Breast epithelium (tissue), 3 donors: ENCODE results near the gene SLC16A6.

ENCODE experiments used
- POLR2A ChIP-seq: fragments of 450-650 bp; IDR thresholded peaks from one replicate; pipeline ENCODE4 v1.6.1; 2016; ENCODE audit warnings: antibody characterized with exemption, mild to moderate bottlenecking, moderate library complexity
- POLR2AphosphoS5 ChIP-seq, 3 donors: sonication (generic); formaldehyde crosslinking; IDR thresholded peaks; one replicate each; pipeline ENCODE4 v1.6.1; 2017; ENCODE audit warnings: antibody characterized with exemption in 3 of 3
- TF ChIP-seq, protein P1 (sequence below), 3 donors: fragments of 450-650 bp; IDR thresholded peaks; one replicate each; pipeline ENCODE4 v1.5.1; 2016 to 2017; ENCODE audit warnings: antibody characterized with exemption in 3 of 3, mild to moderate bottlenecking in 3 of 3, moderate library complexity in 3 of 3

DNA sequence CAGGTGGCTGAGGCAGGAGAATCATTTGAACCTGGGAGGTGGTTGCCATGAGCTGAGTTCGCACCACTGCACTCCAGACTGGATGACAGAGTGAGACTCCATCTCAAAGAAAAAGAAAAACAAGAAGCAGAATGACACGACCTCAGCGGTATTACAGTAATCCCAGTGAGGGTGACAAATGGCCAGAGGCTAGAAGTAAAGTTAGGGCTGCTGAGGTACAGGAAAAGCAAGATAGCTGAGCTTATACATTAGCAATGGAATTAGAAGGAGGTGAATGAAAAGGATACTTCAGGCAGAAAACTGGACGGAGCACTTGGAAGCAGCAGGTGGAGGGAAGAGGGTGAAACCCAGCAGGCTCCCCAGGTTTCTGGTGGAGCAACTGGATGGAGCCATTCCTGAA, 69.1 kb downstream of the SLC16A6 start:
- TF ChIP-seq, protein P1, sequence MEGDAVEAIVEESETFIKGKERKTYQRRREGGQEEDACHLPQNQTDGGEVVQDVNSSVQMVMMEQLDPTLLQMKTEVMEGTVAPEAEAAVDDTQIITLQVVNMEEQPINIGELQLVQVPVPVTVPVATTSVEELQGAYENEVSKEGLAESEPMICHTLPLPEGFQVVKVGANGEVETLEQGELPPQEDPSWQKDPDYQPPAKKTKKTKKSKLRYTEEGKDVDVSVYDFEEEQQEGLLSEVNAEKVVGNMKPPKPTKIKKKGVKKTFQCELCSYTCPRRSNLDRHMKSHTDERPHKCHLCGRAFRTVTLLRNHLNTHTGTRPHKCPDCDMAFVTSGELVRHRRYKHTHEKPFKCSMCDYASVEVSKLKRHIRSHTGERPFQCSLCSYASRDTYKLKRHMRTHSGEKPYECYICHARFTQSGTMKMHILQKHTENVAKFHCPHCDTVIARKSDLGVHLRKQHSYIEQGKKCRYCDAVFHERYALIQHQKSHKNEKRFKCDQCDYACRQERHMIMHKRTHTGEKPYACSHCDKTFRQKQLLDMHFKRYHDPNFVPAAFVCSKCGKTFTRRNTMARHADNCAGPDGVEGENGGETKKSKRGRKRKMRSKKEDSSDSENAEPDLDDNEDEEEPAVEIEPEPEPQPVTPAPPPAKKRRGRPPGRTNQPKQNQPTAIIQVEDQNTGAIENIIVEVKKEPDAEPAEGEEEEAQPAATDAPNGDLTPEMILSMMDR (IDR thresholded peaks at IDR 0.05), result no peak
- TF ChIP-seq POLR2A (no peak), POLR2AphosphoS5 (IDR thresholded peaks at IDR 0.05) (no peak)
